SK-N-SH (cell line): ENCODE data around the gene TACSTD2.

Experiments
- CTCF ChIP-seq: fragments of 200-600 bp; sonication (generic); IDR thresholded peaks from 2 replicates; pipeline ENCODE4 v1.6.1; 2017; ENCODE audit warnings: antibody characterized with exemption, mild to moderate bottlenecking, moderate library complexity
- ELF1 ChIP-seq: IDR thresholded peaks from 2 replicates; pipeline ENCODE4 v1.4.0; 2012
- FOSL2 ChIP-seq: IDR thresholded peaks from 2 replicates; pipeline ENCODE4 v1.4.0; 2012; ENCODE audit warnings: low read depth, mild to moderate bottlenecking, moderate library complexity, borderline replicate concordance
- MAX ChIP-seq: IDR thresholded peaks from 2 replicates; pipeline ENCODE4 v1.4.0; 2012; ENCODE audit warnings: low read depth
- MXI1 ChIP-seq: IDR thresholded peaks from 2 replicates; pipeline ENCODE4 v1.6.1; 2012; ENCODE audit warnings: mild to moderate bottlenecking, low read depth, low read length, improper control_type of control experiment
- NFIC ChIP-seq: IDR thresholded peaks from 2 replicates; pipeline ENCODE4 v1.4.0; 2012; ENCODE audit warnings: borderline replicate concordance
- RFX5 ChIP-seq: IDR thresholded peaks from 2 replicates; pipeline ENCODE4 v1.6.1; 2012; ENCODE audit warnings: mild to moderate bottlenecking, improper control_type of control experiment, low read length
- RXRA ChIP-seq: IDR thresholded peaks from 2 replicates; pipeline ENCODE4 v1.4.0; 2012; ENCODE audit warnings: low read depth, mild to moderate bottlenecking, borderline replicate concordance
- SMC3 ChIP-seq: IDR thresholded peaks from 2 replicates; pipeline ENCODE4 v1.6.1; 2012; ENCODE audit warnings: low read depth, low read length, improper control_type of control experiment
- TAF1 ChIP-seq: IDR thresholded peaks from 2 replicates; pipeline ENCODE4 v1.6.1; 2012; ENCODE audit warnings: low read depth, mild to moderate bottlenecking, low read length, moderate library complexity, borderline replicate concordance
- YY1 ChIP-seq: IDR thresholded peaks from 2 replicates; pipeline ENCODE4 v1.4.0; 2012; ENCODE audit warnings: low read depth, mild to moderate bottlenecking
- TF ChIP-seq, protein P1 (sequence below): fragments of 150-350 bp; IDR thresholded peaks from 2 replicates; pipeline ENCODE4 v1.6.1; 2017; ENCODE audit warnings: antibody characterized with exemption, low read length, low read depth, borderline replicate concordance

DNA sequence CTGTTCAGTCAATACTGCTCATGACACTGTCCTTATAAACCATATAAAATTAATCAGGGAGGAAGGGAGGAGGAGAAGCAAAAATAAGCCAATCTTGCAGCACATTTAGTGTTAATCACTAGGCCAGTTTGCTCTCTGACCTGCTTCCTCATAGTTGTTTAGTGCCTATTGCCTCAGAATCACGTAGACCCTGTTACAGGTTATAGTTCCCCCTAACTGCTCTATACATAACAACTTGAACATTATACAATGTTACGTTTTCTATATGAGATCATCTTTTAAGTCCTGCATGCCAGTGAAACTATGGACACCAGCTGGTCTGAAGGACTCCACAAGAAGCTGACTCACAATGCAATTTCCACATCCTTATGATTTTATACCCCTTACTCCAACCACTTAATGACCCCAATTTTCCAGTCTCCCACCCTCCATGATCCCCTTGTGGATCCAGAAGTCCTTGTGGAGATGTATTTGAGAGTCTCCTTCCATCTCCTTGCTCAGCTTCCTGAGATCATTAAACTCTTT, 34.9 kb upstream of the TACSTD2 start:
- TF ChIP-seq SMC3: no peak
- TF ChIP-seq, protein P1, sequence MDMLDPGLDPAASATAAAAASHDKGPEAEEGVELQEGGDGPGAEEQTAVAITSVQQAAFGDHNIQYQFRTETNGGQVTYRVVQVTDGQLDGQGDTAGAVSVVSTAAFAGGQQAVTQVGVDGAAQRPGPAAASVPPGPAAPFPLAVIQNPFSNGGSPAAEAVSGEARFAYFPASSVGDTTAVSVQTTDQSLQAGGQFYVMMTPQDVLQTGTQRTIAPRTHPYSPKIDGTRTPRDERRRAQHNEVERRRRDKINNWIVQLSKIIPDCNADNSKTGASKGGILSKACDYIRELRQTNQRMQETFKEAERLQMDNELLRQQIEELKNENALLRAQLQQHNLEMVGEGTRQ: no peak
- TF ChIP-seq CTCF: no peak
- no peak for TF ChIP-seq ELF1
- no peak for TF ChIP-seq MAX
- no peak for TF ChIP-seq TAF1
- TF ChIP-seq RFX5: no peak
- no peak for TF ChIP-seq YY1
- no peak for TF ChIP-seq NFIC
- TF ChIP-seq MXI1: no peak
- TF ChIP-seq FOSL2: no peak
- no peak for TF ChIP-seq RXRA
